Measurements from ENCODE around the gene TP53TG5. TPM values are rescaled to one million over a fixed set of nuclear protein-coding genes. Genes with fewer than 3 reads are reported as not detected.

TP53TG5 gene
- total RNA-seq, 4 donors from 2014 or later = not detected

- H3K36me3 ChIP-seq = peaks cover 0 to 11% (median 5%) of the 10 kb centered on the region in 3 donors
- no peaks in the 10 kb centered on the region for H3K27me3 ChIP-seq
- WGBS, 2 donors = 67 to 80% methylated on average over 3 to 11 of the region's 11 CpGs
- no peak for DNase-seq
- H3K4me3 ChIP-seq = no peak overlapping the region
- H3K27ac ChIP-seq = no peak overlapping the region
- H3K9me3 ChIP-seq = no peaks in the 10 kb centered on the region
- TF ChIP-seq POLR2A (IDR thresholded peaks at IDR 0.05) = no peak
- no peak for TF ChIP-seq CTCF (IDR thresholded peaks at IDR 0.05)
- intact Hi-C loops (cut with DNase I) = loop anchor here (5.0 kb wide), 1 partner anchor 60 kb away; no protein-coding TSS in a partner anchor
- H3K4me1 ChIP-seq = peaks cover 6 to 20% (median 13%) of the 10 kb centered on the region in 3 donors
Observed at GRCh38 chr20:45377269-45377668, 856 bp downstream of the TP53TG5 start.

DNA sequence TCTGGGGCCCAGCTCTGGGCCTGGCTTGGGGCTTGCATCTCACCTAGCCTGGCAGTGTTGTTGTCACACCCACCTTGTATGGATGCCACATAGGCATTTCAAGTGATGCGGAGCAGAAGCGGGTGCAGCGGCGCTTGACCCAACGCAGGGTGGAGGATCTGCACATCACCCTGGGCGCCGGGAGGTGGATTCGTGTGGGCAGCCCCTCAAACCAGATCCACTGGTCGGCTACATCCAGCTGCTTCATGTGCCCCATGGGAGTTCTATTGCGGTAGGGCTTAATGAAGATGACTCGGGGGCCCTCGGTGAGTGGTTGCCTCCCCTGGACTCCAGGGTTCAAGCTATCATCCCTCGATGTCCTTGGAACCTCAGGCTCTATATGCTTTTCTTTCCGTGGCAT, 3.2 kb downstream of the TP53TG5 start:
- no peaks in the 10 kb centered on the region for H3K9me3 ChIP-seq
- H3K4me1 ChIP-seq = peaks cover 6 to 23% (median 13%) of the 10 kb centered on the region in 3 donors
- 92% methylated on average over 6 to 7 of the region's 14 CpGs for WGBS, 2 donors
- DNase-seq = no peak
- intact Hi-C loops (cut with DNase I) = loop anchor here (5.0 kb wide), 1 partner anchor 62 kb away; no protein-coding TSS in a partner anchor
- no peak for TF ChIP-seq CTCF (IDR thresholded peaks at IDR 0.05)
- no peak for TF ChIP-seq POLR2A (IDR thresholded peaks at IDR 0.05)
- no peak overlapping the region for H3K27ac ChIP-seq
- H3K27me3 ChIP-seq = no peaks in the 10 kb centered on the region
- H3K4me3 ChIP-seq = no peak overlapping the region
- H3K36me3 ChIP-seq = peaks cover 0 to 22% (median 5%) of the 10 kb centered on the region in 3 donors

DNA sequence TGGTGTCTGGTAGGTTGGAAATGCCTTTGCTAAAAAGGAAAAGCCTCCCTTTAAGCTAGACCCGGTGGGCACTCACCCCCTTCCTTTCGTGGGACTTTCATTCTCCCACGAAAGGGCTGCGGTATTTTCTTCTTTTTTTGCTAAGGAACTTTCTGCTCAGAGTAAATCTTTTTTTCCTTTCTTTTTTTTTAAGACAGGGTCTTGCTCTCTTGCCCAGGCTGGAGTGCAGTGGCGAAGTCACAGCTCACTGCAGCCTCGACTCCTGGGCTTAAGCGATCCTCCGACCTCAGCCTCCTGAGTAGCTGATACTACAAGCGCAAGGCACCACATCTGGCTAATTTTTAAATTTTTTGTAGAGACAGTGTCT, 4.0 kb downstream of the TP53TG5 start:
- H3K9me3 ChIP-seq = no peaks in the 10 kb centered on the region
- intact Hi-C loops (cut with DNase I) = no loop called here
- no peaks in the 10 kb centered on the region for H3K27me3 ChIP-seq
- DNase-seq = no peak
- H3K4me1 ChIP-seq = peaks cover 6 to 23% (median 13%) of the 10 kb centered on the region in 3 donors
- H3K4me3 ChIP-seq = peak overlapping the region in 3 of 4 donors; percentile 50 to 65 (median 52)
- WGBS, 2 donors = 57 to 59% methylated on average over 6 to 9 of the region's 9 CpGs
- H3K36me3 ChIP-seq = peaks cover 0 to 25% (median 5%) of the 10 kb centered on the region in 3 donors
- no peak for TF ChIP-seq CTCF (IDR thresholded peaks at IDR 0.05)
- TF ChIP-seq POLR2A (IDR thresholded peaks at IDR 0.05) = no peak
- H3K27ac ChIP-seq = peak overlapping the region in 3 of 4 donors; percentile 69 to 79 (median 77)

- no peaks in the 10 kb centered on the region for H3K27me3 ChIP-seq
- no peak for DNase-seq
Observed at GRCh38 chr20:45373353-45374100, 4.6 kb downstream of the TP53TG5 start.

More at GRCh38 chr20:45373353-45374100, 4.6 kb downstream of the TP53TG5 start:
- Histone ChIP-seq H3K36me3 (peaks cover 0 to 28% (median 5%) of the 10 kb centered on the region in 3 donors), H3K4me1 (peaks cover 6 to 24% (median 13%) of the 10 kb centered on the region in 3 donors), H3K4me3 (peak overlapping the region; percentile 29 to 65 (median 51)), H3K27ac (peak overlapping the region; percentile 66 to 79 (median 73)), H3K9me3 (no peaks in the 10 kb centered on the region)
- TF ChIP-seq POLR2A (IDR thresholded peaks at IDR 0.05) (no peak), CTCF (IDR thresholded peaks at IDR 0.05) (peak; percentile 75 to 93 (median 86))
- intact Hi-C loops (cut with DNase I) = no loop called here
- 12 to 16% methylated on average over 14 to 21 of the region's 38 CpGs for WGBS, 2 donors

All from esophagus squamous epithelium (tissue), 5 donors.